Measurements from ENCODE around the gene CYP2A6.

The CYP2A6 gene

DNA sequence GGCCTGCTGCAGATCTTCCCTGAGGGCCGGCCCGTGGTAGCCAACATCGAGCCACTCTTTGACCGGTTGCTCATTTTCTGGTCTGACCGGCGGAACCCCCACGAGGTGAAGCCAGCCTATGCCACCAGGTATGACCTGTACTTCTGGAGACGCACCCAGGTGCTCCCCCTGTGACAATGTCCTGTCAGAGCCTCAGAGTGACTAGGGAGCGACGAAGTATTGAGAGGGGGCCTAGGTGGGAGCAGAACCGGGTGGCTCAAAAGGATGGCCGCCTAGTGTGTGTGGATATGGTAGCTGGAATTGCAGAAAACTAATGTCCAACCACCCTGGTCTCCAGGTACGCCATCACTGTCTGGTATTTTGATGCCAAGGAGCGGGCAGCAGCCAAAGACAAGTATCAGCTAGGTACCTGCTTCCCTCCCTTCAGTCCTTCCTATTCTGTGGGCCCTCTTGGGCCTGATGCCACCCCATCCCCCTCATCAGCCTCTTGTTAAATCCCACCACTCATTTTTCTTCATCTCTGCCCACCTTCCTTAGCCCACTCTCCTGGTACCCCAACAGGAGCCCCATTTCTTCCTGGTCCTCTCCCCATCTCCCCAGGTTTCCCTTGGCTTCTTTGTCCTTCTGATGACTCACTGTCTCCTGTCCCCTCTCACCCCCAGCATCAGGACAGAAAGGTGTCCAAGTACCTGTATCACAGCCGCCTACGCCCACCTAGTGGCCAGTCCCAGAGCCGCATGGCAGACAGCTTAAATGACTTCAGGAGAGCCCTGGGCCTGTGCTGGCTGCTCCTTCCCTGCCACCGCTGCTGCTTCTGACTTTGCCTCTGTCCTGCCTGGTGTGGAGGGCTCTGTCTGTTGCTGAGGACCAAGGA lies 42.9 kb downstream of the CYP2A6 start:
- DNase-seq (ENCODE audit: extremely low read depth, low read depth) = no peak
- H3K4me3 ChIP-seq (replicated peaks; ENCODE audit: low read depth, low read length) = no peak overlapping the region
- TF ChIP-seq, protein P1, sequence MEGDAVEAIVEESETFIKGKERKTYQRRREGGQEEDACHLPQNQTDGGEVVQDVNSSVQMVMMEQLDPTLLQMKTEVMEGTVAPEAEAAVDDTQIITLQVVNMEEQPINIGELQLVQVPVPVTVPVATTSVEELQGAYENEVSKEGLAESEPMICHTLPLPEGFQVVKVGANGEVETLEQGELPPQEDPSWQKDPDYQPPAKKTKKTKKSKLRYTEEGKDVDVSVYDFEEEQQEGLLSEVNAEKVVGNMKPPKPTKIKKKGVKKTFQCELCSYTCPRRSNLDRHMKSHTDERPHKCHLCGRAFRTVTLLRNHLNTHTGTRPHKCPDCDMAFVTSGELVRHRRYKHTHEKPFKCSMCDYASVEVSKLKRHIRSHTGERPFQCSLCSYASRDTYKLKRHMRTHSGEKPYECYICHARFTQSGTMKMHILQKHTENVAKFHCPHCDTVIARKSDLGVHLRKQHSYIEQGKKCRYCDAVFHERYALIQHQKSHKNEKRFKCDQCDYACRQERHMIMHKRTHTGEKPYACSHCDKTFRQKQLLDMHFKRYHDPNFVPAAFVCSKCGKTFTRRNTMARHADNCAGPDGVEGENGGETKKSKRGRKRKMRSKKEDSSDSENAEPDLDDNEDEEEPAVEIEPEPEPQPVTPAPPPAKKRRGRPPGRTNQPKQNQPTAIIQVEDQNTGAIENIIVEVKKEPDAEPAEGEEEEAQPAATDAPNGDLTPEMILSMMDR (IDR thresholded peaks at IDR 0.05; ENCODE audit: low read depth, low read length, missing control alignments) = peak; percentile 23

DNA sequence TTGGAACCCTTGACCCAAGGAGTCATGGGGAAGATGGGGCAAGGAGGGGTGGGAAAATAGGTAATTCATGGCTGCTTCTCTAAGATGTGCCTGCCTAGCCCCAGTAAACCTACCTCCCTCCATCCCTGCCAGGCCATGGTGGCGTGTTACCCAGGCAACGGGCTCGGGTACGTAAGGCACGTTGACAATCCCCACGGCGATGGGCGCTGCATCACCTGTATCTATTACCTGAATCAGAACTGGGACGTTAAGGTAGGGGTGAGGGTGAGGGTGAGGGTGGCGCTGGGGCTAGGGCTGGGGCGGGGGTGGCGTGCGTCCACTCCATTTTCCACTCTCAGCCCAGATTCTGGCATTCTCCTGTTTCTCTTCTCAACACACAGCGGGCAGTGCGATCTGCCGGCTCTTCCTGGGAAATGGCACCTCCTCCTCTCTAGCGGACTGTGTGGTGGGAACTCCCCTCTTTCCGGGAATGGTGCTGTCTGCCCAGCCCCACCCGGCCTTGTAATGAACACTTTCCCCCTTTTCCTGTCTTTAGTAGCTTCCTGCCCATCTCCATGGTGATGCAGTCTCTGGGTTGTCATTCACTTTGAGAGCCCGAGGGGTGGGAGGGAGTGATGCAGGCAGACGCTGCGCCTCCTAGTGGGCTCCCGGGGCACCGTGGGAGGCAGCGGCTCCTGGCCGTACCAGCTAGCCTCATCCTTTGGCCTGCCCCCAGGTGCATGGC lies 43.7 kb downstream of the CYP2A6 start:
- DNase-seq (ENCODE audit: extremely low read depth, low read depth) = peak; percentile 94
- no peak overlapping the region for H3K4me3 ChIP-seq (replicated peaks; ENCODE audit: low read depth, low read length)
- TF ChIP-seq, protein P1 (IDR thresholded peaks at IDR 0.05; ENCODE audit: low read depth, low read length, missing control alignments) = peak; percentile 96

DNA sequence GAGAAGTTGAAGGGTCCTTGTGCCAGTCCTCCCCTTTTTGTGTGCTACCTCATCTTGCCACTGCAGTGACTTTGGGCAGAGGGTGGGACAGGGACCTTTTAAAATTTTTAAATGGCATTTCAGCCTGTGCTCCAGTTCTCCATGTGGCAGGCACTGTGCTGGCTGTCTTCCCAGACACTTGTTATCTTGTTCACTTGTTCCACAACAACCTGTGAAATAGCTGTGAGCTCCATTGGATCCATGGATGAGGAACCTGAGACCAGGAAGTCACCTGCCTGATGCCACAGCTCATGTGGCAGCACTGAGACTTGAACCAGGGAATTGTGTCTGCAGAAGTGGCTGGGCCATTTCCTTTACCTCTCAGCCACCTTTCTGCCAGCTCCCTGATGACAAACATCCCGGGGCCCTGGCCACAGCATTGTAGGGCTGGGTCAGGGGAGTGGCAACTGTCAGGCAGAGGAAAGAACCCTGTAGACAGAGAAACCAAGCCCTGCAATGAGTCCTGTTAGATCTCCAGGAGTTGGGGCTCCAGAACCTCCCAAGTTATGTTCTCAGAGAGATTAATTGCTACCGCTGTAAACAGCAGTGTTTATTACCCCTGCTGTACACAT lies 44.9 kb downstream of the CYP2A6 start:
- TF ChIP-seq, protein P1 (IDR thresholded peaks at IDR 0.05; ENCODE audit: low read depth, low read length, missing control alignments) = no peak
- no peak for DNase-seq (ENCODE audit: extremely low read depth, low read depth)
- H3K4me3 ChIP-seq (replicated peaks; ENCODE audit: low read depth, low read length) = no peak overlapping the region

DNA sequence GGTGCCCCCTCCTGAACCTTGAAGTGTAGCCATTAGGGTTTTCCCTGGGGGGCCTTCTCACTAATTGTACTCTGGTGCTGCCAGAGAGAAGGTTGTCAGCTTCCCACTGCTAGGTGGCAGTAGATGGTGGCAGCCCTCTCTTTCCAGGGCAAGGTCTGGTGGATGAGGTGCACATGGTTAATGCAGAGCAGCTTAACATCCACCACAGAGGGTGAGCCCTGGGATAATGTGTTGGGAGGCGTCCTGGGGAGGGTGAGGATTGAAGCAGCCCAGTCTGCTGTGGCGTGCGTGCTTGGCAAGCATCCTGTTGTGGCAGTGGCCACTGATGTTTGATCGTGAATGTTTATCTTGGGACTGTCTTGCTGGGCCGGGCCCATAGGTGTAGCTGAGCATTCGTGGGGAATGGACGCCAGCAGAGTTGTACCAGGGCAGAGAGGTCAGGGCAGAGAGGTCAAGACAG lies 45.4 kb downstream of the CYP2A6 start:
- DNase-seq (ENCODE audit: extremely low read depth, low read depth) = no peak

DNA sequence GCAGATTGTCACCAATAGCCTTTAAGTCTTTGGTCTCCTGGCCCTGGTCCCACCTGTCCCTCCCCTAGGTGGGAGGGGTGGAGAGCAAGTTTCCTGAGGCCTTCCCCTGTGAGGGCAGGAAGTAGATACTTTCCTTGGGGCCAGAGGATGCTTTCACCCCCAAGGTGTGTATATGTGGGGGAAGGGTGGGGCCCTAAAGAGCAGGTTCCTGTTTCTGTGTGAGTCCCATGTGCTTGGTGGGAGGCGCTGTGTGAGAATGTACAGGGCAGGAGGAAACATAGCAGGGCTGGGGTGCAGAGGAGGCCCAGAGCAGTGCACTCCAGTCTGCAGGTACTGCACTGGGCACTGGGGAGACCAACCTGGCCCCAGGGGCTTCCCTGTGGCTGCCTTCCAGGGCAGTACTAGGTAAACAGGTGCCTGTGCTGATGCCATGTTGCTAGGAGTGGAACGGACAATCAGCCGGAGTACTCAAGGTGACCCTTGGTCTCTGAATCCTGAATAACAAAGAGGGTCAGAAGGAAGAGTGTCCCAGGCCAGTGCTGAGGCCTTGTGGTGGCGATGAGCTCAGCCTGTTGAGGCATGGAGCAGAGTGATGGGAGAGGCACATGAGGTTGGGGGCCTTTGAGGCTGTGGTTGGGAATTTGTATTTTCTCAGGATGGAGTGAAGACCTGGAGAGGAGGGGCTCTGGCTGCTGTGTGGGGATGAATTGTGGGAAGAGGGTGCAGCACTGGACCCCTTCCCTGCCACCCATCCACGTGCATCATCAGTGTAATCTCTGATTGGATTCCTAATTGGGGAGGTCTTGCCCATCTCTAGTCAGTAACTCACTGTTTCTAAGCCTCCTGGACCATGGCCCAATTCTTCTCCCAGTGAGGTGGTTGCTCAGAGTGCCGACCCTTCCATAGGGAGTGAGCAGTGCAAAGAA lies 46.1 kb downstream of the CYP2A6 start:
- H3K4me3 ChIP-seq (replicated peaks; ENCODE audit: low read depth, low read length) = no peak overlapping the region
- TF ChIP-seq, protein P1 (IDR thresholded peaks at IDR 0.05; ENCODE audit: low read depth, low read length, missing control alignments) = no peak
- DNase-seq (ENCODE audit: extremely low read depth, low read depth) = no peak

More for the DNA sequence above, 45.4 kb downstream of the CYP2A6 start:
- TF ChIP-seq, protein P1 (IDR thresholded peaks at IDR 0.05; ENCODE audit: low read depth, low read length, missing control alignments) = no peak
- no peak overlapping the region for H3K4me3 ChIP-seq (replicated peaks; ENCODE audit: low read depth, low read length)
